Astrocyte (in vitro differentiated cells and primary cell): ENCODE measurements around the gene ANAPC15. TPM values are rescaled to one million over a fixed set of nuclear protein-coding genes. Genes with fewer than 3 reads are reported as not detected.

Experiments
- DNase-seq: peaks from one replicate; pipeline ENCODE4 v3.0.0-alpha.2; 2010; ENCODE audit warnings: low read depth
- FAIRE-seq: peaks from 2 replicates; lab custom pipeline; 2011; peaks lifted over from hg19 to GRCh38; lab: Jason Lieb, UNC
- H2AFZ ChIP-seq: 2 replicates; pipeline ENCODE4 v1.6.0; 2012; ENCODE audit warnings: low read depth, low read length, inconsistent platforms
- H3K27ac ChIP-seq: 2 replicates; pipeline ENCODE4 v1.5.1; 2011; ENCODE audit warnings: low read depth, low read length, inconsistent platforms
- H3K27me3 ChIP-seq: 2 replicates; pipeline ENCODE4 v1.6.0; 2011; ENCODE audit warnings: low read length, inconsistent platforms; ENCODE audit not compliant: insufficient read depth
- H3K36me3 ChIP-seq: 2 replicates; pipeline ENCODE4 v1.5.1; 2011; ENCODE audit warnings: low read length, inconsistent platforms; ENCODE audit not compliant: insufficient read depth
- H3K4me1 ChIP-seq: 2 replicates; pipeline ENCODE4 v1.5.1; 2011; ENCODE audit warnings: low read length, inconsistent platforms; ENCODE audit not compliant: insufficient read depth
- H3K4me2 ChIP-seq: 2 replicates; pipeline ENCODE4 v1.6.0; 2012; ENCODE audit warnings: low read length, inconsistent platforms
- H3K4me3 ChIP-seq: 2 replicates; pipeline ENCODE4 v1.5.1; 2011; ENCODE audit warnings: low read depth, mild to moderate bottlenecking, low read length, inconsistent platforms; ENCODE audit not compliant: insufficient read depth
- H3K79me2 ChIP-seq: 2 replicates; pipeline ENCODE4 v1.6.0; 2012; ENCODE audit warnings: mild to moderate bottlenecking, low read length, inconsistent platforms; ENCODE audit not compliant: insufficient read depth
- H3K9ac ChIP-seq: 2 replicates; pipeline ENCODE4 v1.6.0; 2012; ENCODE audit warnings: mild to moderate bottlenecking, low read length, inconsistent platforms
- H3K9me3 ChIP-seq: 2 replicates; pipeline ENCODE4 v1.5.1; 2012; ENCODE audit warnings: low read depth, mild to moderate bottlenecking, low read length, inconsistent platforms; ENCODE audit not compliant: insufficient read depth
- H4K20me1 ChIP-seq: 2 replicates; pipeline ENCODE4 v1.6.0; 2012; ENCODE audit warnings: low read length, inconsistent platforms; ENCODE audit not compliant: insufficient read depth
- H3K27ac Mint-ChIP-seq: one replicate; pipeline ENCODE4 v1.8.0; 2021; ENCODE audit warnings: mild to moderate bottlenecking, mixed read lengths; ENCODE audit not compliant: unreplicated experiment
- H3K27me3 Mint-ChIP-seq: one replicate; pipeline ENCODE4 v1.8.0; 2021; ENCODE audit warnings: low read depth, mixed read lengths; ENCODE audit not compliant: unreplicated experiment
- H3K36me3 Mint-ChIP-seq: one replicate; pipeline ENCODE4 v1.8.0; 2021; ENCODE audit warnings: low read depth, mixed read lengths; ENCODE audit not compliant: unreplicated experiment
- H3K4me1 Mint-ChIP-seq: one replicate; pipeline ENCODE4 v1.8.0; 2021; ENCODE audit warnings: low read depth, mixed read lengths; ENCODE audit not compliant: unreplicated experiment
- H3K4me3 Mint-ChIP-seq: one replicate; pipeline ENCODE4 v1.8.0; 2021; ENCODE audit warnings: mild to moderate bottlenecking, moderate library complexity, mixed read lengths; ENCODE audit not compliant: unreplicated experiment
- H3K9me3 Mint-ChIP-seq: one replicate; pipeline ENCODE4 v1.8.0; 2021; ENCODE audit warnings: mild to moderate bottlenecking, mixed read lengths; ENCODE audit not compliant: unreplicated experiment
- EZH2 ChIP-seq: IDR thresholded peaks from 2 replicates; pipeline ENCODE4 v1.6.1; 2012; ENCODE audit warnings: mild to moderate bottlenecking, low read length, inconsistent platforms; ENCODE audit not compliant: insufficient read depth
- total RNA-seq: library from RNA; stranded (reverse); gene quantifications from 2 replicates; pipeline ENCODE4 v1.2.1, GENCODE V29; 2021
- TF ChIP-seq, protein P1 (sequence below): IDR thresholded peaks from 2 replicates; pipeline ENCODE4 v1.5.1; 2011; ENCODE audit warnings: low read depth, mild to moderate bottlenecking, inconsistent platforms, low read length, moderate library complexity; ENCODE audit not compliant: insufficient read depth

ANAPC15 gene
- total RNA-seq, 1 donor from 2014 or later, result 39.0 TPM

DNA sequence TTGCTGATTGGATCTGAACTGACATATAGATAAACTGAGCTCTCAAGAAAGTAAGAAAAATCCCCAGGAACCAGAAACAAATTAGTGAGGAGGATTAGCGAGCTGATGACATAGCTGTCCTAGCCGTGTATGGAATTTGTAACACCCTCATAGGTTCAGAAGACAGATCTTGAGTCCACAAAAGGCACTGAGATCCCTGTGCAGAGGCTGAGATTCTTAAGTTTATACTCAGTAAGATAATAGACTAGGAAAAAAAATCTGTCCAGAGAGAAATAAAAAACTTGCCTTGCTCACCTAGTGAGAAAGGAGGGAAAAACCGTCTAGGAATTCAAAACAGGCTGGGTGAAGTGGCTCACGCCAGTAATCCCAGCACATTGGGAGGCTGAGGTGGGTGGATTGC, 36.7 kb downstream of the ANAPC15 start:
- DNase-seq (no peak), FAIRE-seq (no peak)
- no peaks in the 10 kb centered on the region for H3K27me3 Mint-ChIP-seq
- no peak overlapping the region for H3K27ac ChIP-seq
- H3K9ac ChIP-seq, result no peak overlapping the region
- H3K79me2 ChIP-seq, result peaks cover 87% of the 10 kb centered on the region
- H3K4me3 Mint-ChIP-seq, result no peak overlapping the region
- no peak overlapping the region for H3K4me3 ChIP-seq
- no peaks in the 10 kb centered on the region for H3K27me3 ChIP-seq
- peaks cover 33% of the 10 kb centered on the region for H3K4me1 ChIP-seq
- TF ChIP-seq EZH2, result no peak
- H3K9me3 ChIP-seq, result no peaks in the 10 kb centered on the region
- no peak overlapping the region for H3K4me2 ChIP-seq
- H3K36me3 ChIP-seq, result no peaks in the 10 kb centered on the region
- H3K27ac Mint-ChIP-seq, result peak overlapping the region; percentile 73
- no peak overlapping the region for H2AFZ ChIP-seq
- no peaks in the 10 kb centered on the region for H4K20me1 ChIP-seq
- peaks cover 2% of the 10 kb centered on the region for H3K36me3 Mint-ChIP-seq
- no peaks in the 10 kb centered on the region for H3K9me3 Mint-ChIP-seq
- H3K4me1 Mint-ChIP-seq, result peaks cover 38% of the 10 kb centered on the region

DNA sequence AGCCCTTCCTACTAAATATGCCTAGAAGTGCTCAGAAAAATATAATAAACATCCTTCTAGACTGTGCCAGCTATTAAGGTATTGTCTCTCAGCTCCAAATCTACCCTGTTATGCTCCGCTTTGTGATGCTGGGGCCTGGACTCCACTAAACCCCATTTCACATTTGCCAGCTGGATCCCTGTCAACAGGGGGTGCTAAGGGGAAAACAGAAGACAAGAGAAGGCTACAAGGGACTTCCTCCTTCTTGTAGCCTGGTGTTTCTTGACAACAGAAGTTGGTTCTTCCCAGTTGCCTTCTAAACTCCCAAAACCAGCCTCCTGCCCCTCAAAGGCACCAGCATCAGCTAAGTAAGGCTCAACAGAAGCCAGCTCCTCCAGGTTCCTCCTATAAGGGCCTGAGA, 37.4 kb downstream of the ANAPC15 start:
- no peaks in the 10 kb centered on the region for H4K20me1 ChIP-seq
- peaks cover 39% of the 10 kb centered on the region for H3K4me1 ChIP-seq
- H3K9me3 ChIP-seq, result no peaks in the 10 kb centered on the region
- H2AFZ ChIP-seq, result no peak overlapping the region
- no peak overlapping the region for H3K4me2 ChIP-seq
- Mint-ChIP-seq H3K9me3 (no peaks in the 10 kb centered on the region), H3K36me3 (peaks cover 2% of the 10 kb centered on the region), H3K27ac (peak overlapping the region; percentile 55), H3K4me3 (no peak overlapping the region), H3K4me1 (peaks cover 44% of the 10 kb centered on the region), H3K27me3 (no peaks in the 10 kb centered on the region)
- peaks cover 92% of the 10 kb centered on the region for H3K79me2 ChIP-seq
- no peak overlapping the region for H3K27ac ChIP-seq
- FAIRE-seq (no peak), DNase-seq (no peak)
- no peak overlapping the region for H3K4me3 ChIP-seq
- no peaks in the 10 kb centered on the region for H3K27me3 ChIP-seq
- TF ChIP-seq, protein P1, sequence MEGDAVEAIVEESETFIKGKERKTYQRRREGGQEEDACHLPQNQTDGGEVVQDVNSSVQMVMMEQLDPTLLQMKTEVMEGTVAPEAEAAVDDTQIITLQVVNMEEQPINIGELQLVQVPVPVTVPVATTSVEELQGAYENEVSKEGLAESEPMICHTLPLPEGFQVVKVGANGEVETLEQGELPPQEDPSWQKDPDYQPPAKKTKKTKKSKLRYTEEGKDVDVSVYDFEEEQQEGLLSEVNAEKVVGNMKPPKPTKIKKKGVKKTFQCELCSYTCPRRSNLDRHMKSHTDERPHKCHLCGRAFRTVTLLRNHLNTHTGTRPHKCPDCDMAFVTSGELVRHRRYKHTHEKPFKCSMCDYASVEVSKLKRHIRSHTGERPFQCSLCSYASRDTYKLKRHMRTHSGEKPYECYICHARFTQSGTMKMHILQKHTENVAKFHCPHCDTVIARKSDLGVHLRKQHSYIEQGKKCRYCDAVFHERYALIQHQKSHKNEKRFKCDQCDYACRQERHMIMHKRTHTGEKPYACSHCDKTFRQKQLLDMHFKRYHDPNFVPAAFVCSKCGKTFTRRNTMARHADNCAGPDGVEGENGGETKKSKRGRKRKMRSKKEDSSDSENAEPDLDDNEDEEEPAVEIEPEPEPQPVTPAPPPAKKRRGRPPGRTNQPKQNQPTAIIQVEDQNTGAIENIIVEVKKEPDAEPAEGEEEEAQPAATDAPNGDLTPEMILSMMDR, result no peak
- no peak for TF ChIP-seq EZH2
- H3K9ac ChIP-seq, result no peak overlapping the region
- no peaks in the 10 kb centered on the region for H3K36me3 ChIP-seq

DNA sequence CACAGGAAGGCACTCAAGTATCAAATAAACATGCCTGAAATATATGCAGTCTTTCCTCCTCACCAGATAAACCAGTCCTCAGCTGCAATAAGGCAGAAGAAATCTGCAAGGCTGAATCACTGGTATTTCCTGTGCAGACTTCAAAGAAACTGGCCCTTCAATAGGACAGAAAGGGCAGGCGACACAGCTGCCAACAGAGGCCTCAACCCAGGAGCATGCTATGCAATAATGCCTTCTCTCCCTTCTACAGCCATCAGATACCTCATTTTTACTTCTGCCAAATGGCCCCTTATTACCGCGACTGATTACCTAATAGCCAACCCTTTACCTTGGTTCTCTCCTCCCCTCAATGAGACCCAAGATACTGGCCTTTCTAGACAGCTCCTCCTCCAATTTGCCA, 40.1 kb downstream of the ANAPC15 start:
- H3K27ac Mint-ChIP-seq, result peak overlapping the region; percentile 66
- no peaks in the 10 kb centered on the region for H3K9me3 ChIP-seq
- DNase-seq (peak; percentile 85), FAIRE-seq (peak; percentile 92)
- peak overlapping the region; percentile 20 for H3K4me3 ChIP-seq
- H3K4me1 ChIP-seq, result peaks cover 39% of the 10 kb centered on the region
- peak overlapping the region; percentile 69 for H3K27ac ChIP-seq
- peaks cover 2% of the 10 kb centered on the region for H3K36me3 Mint-ChIP-seq
- H3K9ac ChIP-seq, result peak overlapping the region; percentile 54
- no peak for TF ChIP-seq EZH2
- peaks cover 92% of the 10 kb centered on the region for H3K79me2 ChIP-seq
- H2AFZ ChIP-seq, result no peak overlapping the region
- no peaks in the 10 kb centered on the region for H3K36me3 ChIP-seq
- H3K4me2 ChIP-seq, result peak overlapping the region; percentile 88
- H3K4me3 Mint-ChIP-seq, result no peak overlapping the region
- H3K9me3 Mint-ChIP-seq, result no peaks in the 10 kb centered on the region
- no peaks in the 10 kb centered on the region for H3K27me3 ChIP-seq
- H3K4me1 Mint-ChIP-seq, result peaks cover 55% of the 10 kb centered on the region
- no peaks in the 10 kb centered on the region for H4K20me1 ChIP-seq
- H3K27me3 Mint-ChIP-seq, result no peaks in the 10 kb centered on the region
